H9 (cell line): ENCODE measurements around the gene MAGEB4. TPM values are rescaled to one million over a fixed set of nuclear protein-coding genes. Genes with fewer than 3 reads are reported as not detected.

ENCODE experiments used
- DNase-seq: peaks from one replicate; pipeline ENCODE4 v3.0.0-alpha.2; 2017
- H2AFZ ChIP-seq: one replicate; pipeline ENCODE4 v1.6.1; 2013; ENCODE audit warnings: mild to moderate bottlenecking, low read length, control low read depth, moderate library complexity
- H2AK5ac ChIP-seq: 2 replicates; pipeline ENCODE4 v1.6.1; 2013; ENCODE audit warnings: low read length, control low read depth, mixed read lengths; ENCODE audit not compliant: insufficient read length
- H2BK120ac ChIP-seq: one replicate; pipeline ENCODE4 v1.6.1; 2013; ENCODE audit warnings: low read depth, mild to moderate bottlenecking, low read length, control low read depth, inconsistent platforms; ENCODE audit not compliant: poor library complexity, severe bottlenecking
- H2BK12ac ChIP-seq: 2 replicates; pipeline ENCODE4 v1.6.1; 2013; ENCODE audit warnings: low read length, control low read depth, mixed read lengths, low read depth; ENCODE audit not compliant: insufficient read length
- H2BK15ac ChIP-seq: 2 replicates; pipeline ENCODE4 v1.6.1; 2013; ENCODE audit warnings: low read depth, low read length, control low read depth
- H2BK20ac ChIP-seq: one replicate; pipeline ENCODE4 v1.6.1; 2013; ENCODE audit warnings: low read depth, mild to moderate bottlenecking, low read length, control low read depth, inconsistent platforms; ENCODE audit not compliant: poor library complexity, severe bottlenecking
- H2BK5ac ChIP-seq: 2 replicates; pipeline ENCODE4 v1.6.1; 2013; ENCODE audit warnings: low read length, control low read depth, mixed read lengths; ENCODE audit not compliant: insufficient read length
- H3K14ac ChIP-seq: 2 replicates; pipeline ENCODE4 v1.6.1; 2013; ENCODE audit warnings: low read length, control low read depth; ENCODE audit not compliant: insufficient read depth
- H3K18ac ChIP-seq: 2 replicates; pipeline ENCODE4 v1.6.1; 2013; ENCODE audit warnings: low read depth, mild to moderate bottlenecking, mixed read lengths, low read length, control low read depth; ENCODE audit not compliant: insufficient read length
- H3K23ac ChIP-seq: 2 replicates; pipeline ENCODE4 v1.6.1; 2013; ENCODE audit warnings: low read length, control low read depth, mixed read lengths, low read depth; ENCODE audit not compliant: insufficient read length
- H3K23me2 ChIP-seq: 2 replicates; pipeline ENCODE4 v1.6.1; 2013; ENCODE audit warnings: low read depth, mild to moderate bottlenecking, mixed read lengths, low read length, control low read depth; ENCODE audit not compliant: insufficient read length, poor library complexity, severe bottlenecking
- H3K27ac ChIP-seq: 2 replicates; pipeline ENCODE4 v1.5.1; 2013; ENCODE audit warnings: low read length, control low read depth, mixed read lengths, low read depth; ENCODE audit not compliant: insufficient read length
- H3K27me3 ChIP-seq: 2 replicates; pipeline ENCODE4 v1.6.1; 2013; ENCODE audit warnings: low read length, control low read depth, inconsistent platforms; ENCODE audit not compliant: insufficient read depth
- H3K4ac ChIP-seq: 2 replicates; pipeline ENCODE4 v1.6.1; 2013; ENCODE audit warnings: low read depth, mild to moderate bottlenecking, control low read depth, inconsistent platforms, low read length, moderate library complexity
- H3K4me1 ChIP-seq: 2 replicates; pipeline ENCODE4 v1.6.1; 2013; ENCODE audit warnings: low read length, control low read depth, inconsistent platforms; ENCODE audit not compliant: insufficient read depth
- H3K4me2 ChIP-seq: 2 replicates; pipeline ENCODE4 v1.6.1; 2013; ENCODE audit warnings: low read length, control low read depth, mixed read lengths; ENCODE audit not compliant: insufficient read length, insufficient read depth
- H3K56ac ChIP-seq: 2 replicates; pipeline ENCODE4 v1.6.1; 2013; ENCODE audit warnings: low read depth, mild to moderate bottlenecking, mixed read lengths, low read length, control low read depth; ENCODE audit not compliant: insufficient read length
- H3K79me1 ChIP-seq: 2 replicates; pipeline ENCODE4 v1.6.1; 2013; ENCODE audit warnings: low read depth, mild to moderate bottlenecking, moderate library complexity, low read length, control low read depth, inconsistent platforms; ENCODE audit not compliant: insufficient read depth, poor library complexity, severe bottlenecking
- H3K79me2 ChIP-seq: 2 replicates; pipeline ENCODE4 v1.6.1; 2013; ENCODE audit warnings: low read length, control low read depth, inconsistent platforms; ENCODE audit not compliant: insufficient read depth
- H3K9ac ChIP-seq: 2 replicates; pipeline ENCODE4 v1.6.1; 2013; ENCODE audit warnings: low read length, control low read depth, mixed read lengths; ENCODE audit not compliant: insufficient read length; ENCODE audit errors: extremely low read depth
- H3K9me3 ChIP-seq: one replicate; pipeline ENCODE4 v1.6.1; 2013; ENCODE audit warnings: low read depth, low read length, inconsistent platforms; ENCODE audit not compliant: control insufficient read depth
- H3T11ph ChIP-seq: one replicate; pipeline ENCODE4 v1.6.1; 2013; ENCODE audit warnings: mild to moderate bottlenecking, low read length, control low read depth, inconsistent platforms
- H4K20me1 ChIP-seq: one replicate; pipeline ENCODE4 v1.6.1; 2013; ENCODE audit not compliant: control insufficient read depth, insufficient read length, insufficient read depth
- H4K5ac ChIP-seq: 2 replicates; pipeline ENCODE4 v1.6.1; 2013; ENCODE audit warnings: low read depth, mild to moderate bottlenecking, mixed read lengths, low read length, control low read depth; ENCODE audit not compliant: insufficient read length
- H4K8ac ChIP-seq: replicated peaks from 2 replicates; pipeline ENCODE4 v1.6.1; 2013; ENCODE audit warnings: low read length, control low read depth, mixed read lengths, low read depth; ENCODE audit not compliant: insufficient read length
- H4K91ac ChIP-seq: 2 replicates; pipeline ENCODE4 v1.6.1; 2013; ENCODE audit warnings: low read depth, mild to moderate bottlenecking, moderate library complexity, mixed read lengths, low read length, control low read depth; ENCODE audit not compliant: insufficient read length
- H3K27ac Mint-ChIP-seq, 3 experiments: 2 replicates in 2 of 3; 3 replicates in 1 of 3; pipeline ENCODE4 v1.8.0; 2020 to 2021; ENCODE audit warnings: mixed read lengths in 3 of 3, mild to moderate bottlenecking in 1 of 3, moderate library complexity in 1 of 3
- H3K27me3 Mint-ChIP-seq: 2 replicates; pipeline ENCODE4 v1.8.0; 2021; ENCODE audit warnings: low read depth, mild to moderate bottlenecking, moderate library complexity, mixed read lengths
- H3K36me3 Mint-ChIP-seq, 3 experiments: 2 replicates in 2 of 3; 3 replicates in 1 of 3; pipeline ENCODE4 v1.8.0; 2020 to 2021; ENCODE audit warnings: low read depth in 3 of 3, mixed read lengths in 3 of 3; ENCODE audit not compliant: insufficient read depth in 1 of 3
- H3K4me1 Mint-ChIP-seq, 2 experiments: 2 replicates each; pipeline ENCODE4 v1.8.0; 2020; ENCODE audit warnings: mixed read lengths in 2 of 2
- H3K4me3 Mint-ChIP-seq, 2 experiments: 2 replicates in 1 of 2; 3 replicates in 1 of 2; pipeline ENCODE4 v1.8.0; 2020 to 2021; ENCODE audit warnings: mild to moderate bottlenecking in 2 of 2, mixed read lengths in 2 of 2, moderate library complexity in 1 of 2
- H3K9me3 Mint-ChIP-seq, 2 experiments: 2 replicates in 1 of 2; 3 replicates in 1 of 2; pipeline ENCODE4 v1.8.0; 2020; ENCODE audit warnings: mild to moderate bottlenecking in 2 of 2, mixed read lengths in 2 of 2, moderate library complexity in 1 of 2
- CTCF ChIP-seq: fragments of 200-600 bp; sonication (generic); conservative IDR thresholded peaks from 3 replicates; pipeline ENCODE4 v1.8.0; 2021; ENCODE audit warnings: antibody characterized with exemption, mild to moderate bottlenecking
- WGBS: extraction: QIAGEN DNeasy Blood & Tissue Kit; methylation state at CpG from one replicate; pipeline ENCODE4 v1.1.7; 2013; ENCODE audit warnings: missing lambda C conversion rate, low lambda C conversion rate, mixed read lengths; ENCODE audit not compliant: insufficient read length; ENCODE audit errors: extremely low coverage; 5-methylcytosine and 5-hydroxymethylcytosine counted together
- total RNA-seq: library from RNA; stranded (reverse); gene quantifications from 2 replicates; pipeline ENCODE4 v1.2.1, GENCODE V29; 2021

The MAGEB4 gene
- total RNA-seq, 1 experiment from 2014 or later = 0.11 TPM

GRCh38 chrX:30219372-30219771 lies 22.4 kb upstream of the MAGEB4 start:
- H3K27me3 Mint-ChIP-seq = peaks cover 4% of the 10 kb centered on the region; the same call in 1 of the 2 replicates
- no peak overlapping the region for H4K8ac ChIP-seq
- peaks cover 18 to 72% of the 10 kb centered on the region in 2 experiments; a peak in 4 of 5 replicates for H3K9me3 Mint-ChIP-seq
- H4K5ac ChIP-seq = no peak overlapping the region
- H3K14ac ChIP-seq = no peak overlapping the region
- no peaks in the 10 kb centered on the region for H3K79me2 ChIP-seq
- peak; percentile 58 for DNase-seq
- no peak overlapping the region for H2AK5ac ChIP-seq
- no peak for TF ChIP-seq CTCF
- no peak overlapping the region for H3K56ac ChIP-seq
- no peak overlapping the region for H2BK12ac ChIP-seq
- no peak overlapping the region for H3K4ac ChIP-seq
- H3K27me3 ChIP-seq = no peaks in the 10 kb centered on the region
- H4K20me1 ChIP-seq = no peaks in the 10 kb centered on the region
- H3K23ac ChIP-seq = no peak overlapping the region
- H3K9me3 ChIP-seq = no peaks in the 10 kb centered on the region
- H3K36me3 Mint-ChIP-seq = peaks cover 8 to 15% (median 12%) of the 10 kb centered on the region in 3 experiments
- H2BK5ac ChIP-seq = no peak overlapping the region
- peak overlapping the region; percentile 87 to 95 (median 94); a peak in 6 of 7 replicates for H3K27ac Mint-ChIP-seq
- no peak overlapping the region for H2BK120ac ChIP-seq
- H3K4me3 Mint-ChIP-seq = 0 out of 5 replicates have a peak overlapping the region, but pooled peaks of 1 of the 2 experiments have one; percentile 14
- peak overlapping the region; percentile 10 for H3K4me2 ChIP-seq
- H2AFZ ChIP-seq = no peak overlapping the region
- no peaks in the 10 kb centered on the region for H3K79me1 ChIP-seq
- H3K4me1 ChIP-seq = peaks cover 7% of the 10 kb centered on the region
- H3K4me1 Mint-ChIP-seq = peaks cover 27% of the 10 kb centered on the region in 2 experiments
- H3K9ac ChIP-seq = no peak overlapping the region
- H4K91ac ChIP-seq = no peak overlapping the region
- H2BK15ac ChIP-seq = no peak overlapping the region
- H2BK20ac ChIP-seq = no peak overlapping the region
- WGBS = no CpG with 5 or more reads among the region's 4 CpGs
- no peak overlapping the region for H3T11ph ChIP-seq
- H3K18ac ChIP-seq = no peak overlapping the region
- H3K23me2 ChIP-seq = no peaks in the 10 kb centered on the region
- H3K27ac ChIP-seq = no peak overlapping the region
